Measurements from ENCODE around the gene VHLL. TPM values are rescaled to one million over a fixed set of nuclear protein-coding genes. Genes with fewer than 3 reads are reported as not detected.
"Not testable (repeated sequence)": the region's sequence is repeated elsewhere in the genome, so short reads cannot be mapped to it uniquely, and the experiment has no call there.

The VHLL gene
- under 1 TPM in 1 of 2 experiments, not detected in 1; 0.43 TPM for total RNA-seq

- H3K4me3 Mint-ChIP-seq, result no peak within 1 kb of the TSS
Observed at GRCh38 chr1:156298852-156299357, at the start of gene VHLL. Gene VHLL (minus strand): TSS chr1:156299307. CDS start chr1:156299189, 118 bp downstream.

GRCh38 chr1:156347331-156347730 is 48.2 kb upstream of the VHLL start:
- DNase-seq (no peak), ATAC-seq (no peak)
- no peak for TF ChIP-seq CTCF (IDR thresholded peaks at IDR 0.05)
- Mint-ChIP-seq H3K27ac (no peak overlapping the region), H3K27me3 (peaks cover 8% of the 10 kb centered on the region), H3K4me1 (ENCODE audit: low read depth) (no peaks in the 10 kb centered on the region), H3K9me3 (no peaks in the 10 kb centered on the region), H3K4me3 (no peak overlapping the region), H3K36me3 (ENCODE audit: low read depth) (no peaks in the 10 kb centered on the region)
- CTCF ChIA-PET, result interaction anchor here (1.9 to 2.2 kb wide), 2 partner anchors 38 to 99 kb away, joined by 9 to 11 read pairs; no protein-coding TSS in a partner anchor
- intact Hi-C loops (cut with micrococcal nuclease), result no loop called here
- POLR2A ChIA-PET, result no interaction called here

More at GRCh38 chr1:156298852-156299357, at the start of gene VHLL:
- ChIA-PET CTCF (interaction anchor here (0.9 kb wide), 1 partner anchor 19 kb away, joined by 3 read pairs; no protein-coding TSS in a partner anchor), POLR2A (interaction anchor here (0.6 to 1.1 kb wide), 2 partner anchors 16 to 36 kb away, joined by 3 read pairs; partner anchors contain the start of gene SMG5)
- no peaks in the 10 kb centered on the region for H3K36me3 Mint-ChIP-seq (ENCODE audit: low read depth)
- no peak for DNase-seq
- peaks cover 14% of the 10 kb centered on the region for H3K4me1 Mint-ChIP-seq (ENCODE audit: low read depth)
- H3K9me3 Mint-ChIP-seq, result no peaks in the 10 kb centered on the region
- H3K27me3 Mint-ChIP-seq, result no peaks in the 10 kb centered on the region
- no peak within 1 kb of the TSS for H3K27ac Mint-ChIP-seq
- no peak for ATAC-seq
- intact Hi-C loops (cut with micrococcal nuclease), result no loop called here
- no peak for TF ChIP-seq CTCF (IDR thresholded peaks at IDR 0.05)

- H3K4me3 Mint-ChIP-seq, result no peak overlapping the region
- intact Hi-C loops (cut with micrococcal nuclease), result no loop called here
- H3K36me3 Mint-ChIP-seq (ENCODE audit: low read depth), result no peaks in the 10 kb centered on the region
- ChIA-PET POLR2A (no interaction called here), CTCF (interaction anchor here (1.1 to 2.2 kb wide), 2 partner anchors 10 to 39 kb away, joined by 6 to 9 read pairs; no protein-coding TSS in a partner anchor)
- no peak for TF ChIP-seq CTCF (IDR thresholded peaks at IDR 0.05)
- ATAC-seq, result no peak
- H3K27me3 Mint-ChIP-seq, result peaks cover 6% of the 10 kb centered on the region
- no peaks in the 10 kb centered on the region for H3K4me1 Mint-ChIP-seq (ENCODE audit: low read depth)
- H3K27ac Mint-ChIP-seq, result no peak overlapping the region
- no peak for DNase-seq
- no peaks in the 10 kb centered on the region for H3K9me3 Mint-ChIP-seq
Observed at GRCh38 chr1:156346636-156347035, 47.5 kb upstream of the VHLL start.

- intact Hi-C loops (cut with micrococcal nuclease); H3K4me1 Mint-ChIP-seq (ENCODE audit: low read depth); H3K4me3 Mint-ChIP-seq; H3K36me3 Mint-ChIP-seq (ENCODE audit: low read depth); ATAC-seq; H3K27me3 Mint-ChIP-seq; DNase-seq; H3K27ac Mint-ChIP-seq; POLR2A ChIA-PET; H3K9me3 Mint-ChIP-seq: not testable (repeated sequence)
- CTCF ChIA-PET, result interaction anchor here (1.1 to 2.2 kb wide), 2 partner anchors 11 to 39 kb away, joined by 6 to 9 read pairs; no protein-coding TSS in a partner anchor
Observed at GRCh38 chr1:156346035-156346434, 46.9 kb upstream of the VHLL start.

GRCh38 chr1:156344409-156344808 is 45.3 kb upstream of the VHLL start:
- Mint-ChIP-seq H3K4me1 (ENCODE audit: low read depth) (peaks cover 2% of the 10 kb centered on the region), H3K27me3 (peaks cover 6% of the 10 kb centered on the region), H3K9me3 (no peaks in the 10 kb centered on the region), H3K4me3 (no peak overlapping the region), H3K27ac (no peak overlapping the region), H3K36me3 (ENCODE audit: low read depth) (no peaks in the 10 kb centered on the region)
- DNase-seq (no peak), ATAC-seq (no peak)
- POLR2A ChIA-PET, result interaction anchor here (1.3 kb wide), 1 partner anchor 20 kb away, joined by 6 read pairs; no protein-coding TSS in a partner anchor
- intact Hi-C loops (cut with micrococcal nuclease), result no loop called here
- CTCF ChIA-PET, result interaction anchor here (0.7 to 1.8 kb wide), 6 partner anchors 25 to 136 kb away, joined by 3 to 7 read pairs (median 4); no protein-coding TSS in a partner anchor
- TF ChIP-seq CTCF (IDR thresholded peaks at IDR 0.05), result no peak

All from activated CD8-positive, alpha-beta T cell treated with anti-CD3 and anti-CD28 coated beads for 36 hours (primary cell).